Activated T-cell treated with anti-CD3 and anti-CD28 coated beads, Interleukin-2, amount 50 U/mL, for 4 hours (primary cell): ENCODE results near the gene LRP4. TPM values are rescaled to one million over a fixed set of nuclear protein-coding genes. Genes with fewer than 3 reads are reported as not detected.
"Not testable (repeated sequence)": the region's sequence is repeated elsewhere in the genome, so short reads cannot be mapped to it uniquely, and the experiment has no call there.

Source experiments
- ATAC-seq, 2 donors: fragments of 200-7000 bp; cut with Tn5 transposase; one replicate each; pipeline ENCODE4 v1.10.0; 2021
- DNase-seq: peaks from one replicate; pipeline ENCODE4 v3.0.0-alpha.2; 2020
- H3K27me3 Mint-ChIP-seq: one replicate; pipeline ENCODE4 v1.8.0; 2021; ENCODE audit warnings: low read depth, mixed read lengths
- H3K36me3 Mint-ChIP-seq: one replicate; pipeline ENCODE4 v1.8.0; 2022; ENCODE audit warnings: mixed read lengths; ENCODE audit not compliant: insufficient read depth
- H3K4me1 Mint-ChIP-seq: one replicate; pipeline ENCODE4 v1.8.0; 2021; ENCODE audit warnings: low read depth, mixed read lengths
- H3K4me3 Mint-ChIP-seq: one replicate; pipeline ENCODE4 v1.8.0; 2021; ENCODE audit warnings: mild to moderate bottlenecking, moderate library complexity, mixed read lengths
- H3K9me3 Mint-ChIP-seq: one replicate; pipeline ENCODE4 v1.8.0; 2021; ENCODE audit warnings: mixed read lengths
- total RNA-seq, 3 donors: library from RNA; stranded (reverse); gene quantifications; one replicate each; pipeline ENCODE4 v1.2.1, GENCODE V29; 2021

Gene LRP4, protein sequence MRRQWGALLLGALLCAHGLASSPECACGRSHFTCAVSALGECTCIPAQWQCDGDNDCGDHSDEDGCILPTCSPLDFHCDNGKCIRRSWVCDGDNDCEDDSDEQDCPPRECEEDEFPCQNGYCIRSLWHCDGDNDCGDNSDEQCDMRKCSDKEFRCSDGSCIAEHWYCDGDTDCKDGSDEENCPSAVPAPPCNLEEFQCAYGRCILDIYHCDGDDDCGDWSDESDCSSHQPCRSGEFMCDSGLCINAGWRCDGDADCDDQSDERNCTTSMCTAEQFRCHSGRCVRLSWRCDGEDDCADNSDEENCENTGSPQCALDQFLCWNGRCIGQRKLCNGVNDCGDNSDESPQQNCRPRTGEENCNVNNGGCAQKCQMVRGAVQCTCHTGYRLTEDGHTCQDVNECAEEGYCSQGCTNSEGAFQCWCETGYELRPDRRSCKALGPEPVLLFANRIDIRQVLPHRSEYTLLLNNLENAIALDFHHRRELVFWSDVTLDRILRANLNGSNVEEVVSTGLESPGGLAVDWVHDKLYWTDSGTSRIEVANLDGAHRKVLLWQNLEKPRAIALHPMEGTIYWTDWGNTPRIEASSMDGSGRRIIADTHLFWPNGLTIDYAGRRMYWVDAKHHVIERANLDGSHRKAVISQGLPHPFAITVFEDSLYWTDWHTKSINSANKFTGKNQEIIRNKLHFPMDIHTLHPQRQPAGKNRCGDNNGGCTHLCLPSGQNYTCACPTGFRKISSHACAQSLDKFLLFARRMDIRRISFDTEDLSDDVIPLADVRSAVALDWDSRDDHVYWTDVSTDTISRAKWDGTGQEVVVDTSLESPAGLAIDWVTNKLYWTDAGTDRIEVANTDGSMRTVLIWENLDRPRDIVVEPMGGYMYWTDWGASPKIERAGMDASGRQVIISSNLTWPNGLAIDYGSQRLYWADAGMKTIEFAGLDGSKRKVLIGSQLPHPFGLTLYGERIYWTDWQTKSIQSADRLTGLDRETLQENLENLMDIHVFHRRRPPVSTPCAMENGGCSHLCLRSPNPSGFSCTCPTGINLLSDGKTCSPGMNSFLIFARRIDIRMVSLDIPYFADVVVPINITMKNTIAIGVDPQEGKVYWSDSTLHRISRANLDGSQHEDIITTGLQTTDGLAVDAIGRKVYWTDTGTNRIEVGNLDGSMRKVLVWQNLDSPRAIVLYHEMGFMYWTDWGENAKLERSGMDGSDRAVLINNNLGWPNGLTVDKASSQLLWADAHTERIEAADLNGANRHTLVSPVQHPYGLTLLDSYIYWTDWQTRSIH (N-terminal part only)
- total RNA-seq: under 1 TPM; 0.11 to 0.13 (median 0.13) TPM

- no peaks in the 10 kb centered on the region for H3K36me3 Mint-ChIP-seq
- no peaks in the 10 kb centered on the region for H3K9me3 Mint-ChIP-seq
- DNase-seq (peak; percentile 21), ATAC-seq (peak; percentile 64 to 76)
- peak within 1 kb of the TSS; percentile 77 for H3K4me3 Mint-ChIP-seq
- peaks cover 58% of the 10 kb centered on the region for H3K27me3 Mint-ChIP-seq
- H3K4me1 Mint-ChIP-seq: peaks cover 25% of the 10 kb centered on the region
Measured at GRCh38 chr11:46918083-46918787, at the start of gene LRP4. Gene LRP4, minus strand, starts transcription at chr11:46918550. Its CDS starts 171 bp downstream, at chr11:46918379.

DNA sequence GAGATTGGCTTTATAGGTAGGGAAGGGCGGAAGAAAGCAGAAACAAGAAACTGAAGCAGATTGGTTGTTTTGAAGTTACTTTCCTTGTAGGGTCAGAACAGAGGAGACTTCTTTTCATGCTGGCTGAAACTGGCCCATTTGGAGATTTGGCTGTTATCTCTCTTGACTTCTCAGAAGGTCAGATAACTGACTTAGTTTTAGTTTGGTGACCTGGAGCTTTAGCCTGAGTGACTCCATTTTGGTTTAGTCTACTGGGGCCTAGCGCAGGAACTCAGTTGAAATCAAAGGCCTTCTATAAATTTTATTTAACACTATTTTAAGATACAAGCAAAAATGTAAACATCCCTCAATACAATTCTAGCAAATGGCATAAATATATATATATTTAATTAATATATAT, 49.6 kb upstream of the LRP4 start:
- Mint-ChIP-seq H3K36me3 (peaks cover 5% of the 10 kb centered on the region), H3K4me1 (no peaks in the 10 kb centered on the region), H3K4me3 (no peak overlapping the region), H3K27me3 (no peaks in the 10 kb centered on the region), H3K9me3 (no peaks in the 10 kb centered on the region)
- DNase-seq (no peak), ATAC-seq (no peak)

DNA sequence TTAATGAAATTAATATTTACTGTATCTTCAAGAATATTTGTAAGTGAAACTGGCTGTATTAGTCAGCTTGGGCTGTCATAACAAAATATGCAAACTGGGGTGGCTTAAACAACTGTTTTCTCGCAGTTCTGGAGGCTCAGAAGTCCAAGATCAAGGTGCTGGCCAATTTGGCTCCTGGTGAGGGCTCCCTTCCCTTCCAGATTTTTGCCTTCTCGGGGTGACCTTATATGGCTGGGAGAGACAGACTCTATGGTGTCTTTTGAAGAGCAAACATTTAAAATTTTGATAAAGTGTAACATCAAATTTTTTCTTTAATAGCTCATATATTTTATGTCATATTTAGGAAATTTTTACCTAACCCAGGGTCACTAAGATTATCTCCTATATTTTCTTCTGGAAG, 48.4 kb upstream of the LRP4 start:
- Mint-ChIP-seq H3K4me1 (no peaks in the 10 kb centered on the region), H3K4me3 (no peak overlapping the region), H3K27me3 (no peaks in the 10 kb centered on the region), H3K36me3 (peaks cover 10% of the 10 kb centered on the region), H3K9me3 (no peaks in the 10 kb centered on the region)
- no peak for DNase-seq
- ATAC-seq: no peak

DNA sequence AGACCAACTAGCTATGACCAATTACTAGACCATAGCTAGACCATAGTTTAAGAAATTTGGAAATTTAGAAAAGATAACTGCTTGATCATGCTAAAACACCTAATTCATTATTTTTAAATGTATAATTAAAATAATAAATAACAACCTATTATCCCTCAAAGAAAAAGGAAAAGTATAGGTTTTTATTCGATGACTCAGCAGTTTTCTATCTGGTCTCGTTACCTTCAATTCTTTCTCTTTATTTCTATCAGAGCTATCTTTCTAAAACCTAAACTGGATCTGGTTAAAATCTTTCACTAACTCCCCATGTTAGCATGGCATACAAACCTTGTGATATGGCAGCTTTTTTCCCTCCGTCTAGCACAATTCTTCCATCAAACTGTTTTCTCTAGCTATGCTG, 45.5 kb upstream of the LRP4 start:
- no peaks in the 10 kb centered on the region for H3K27me3 Mint-ChIP-seq
- H3K9me3 Mint-ChIP-seq: peaks cover 9% of the 10 kb centered on the region
- ATAC-seq: no peak
- no peaks in the 10 kb centered on the region for H3K4me1 Mint-ChIP-seq
- DNase-seq: no peak
- H3K4me3 Mint-ChIP-seq: no peak overlapping the region
- H3K36me3 Mint-ChIP-seq: peaks cover 26% of the 10 kb centered on the region

DNA sequence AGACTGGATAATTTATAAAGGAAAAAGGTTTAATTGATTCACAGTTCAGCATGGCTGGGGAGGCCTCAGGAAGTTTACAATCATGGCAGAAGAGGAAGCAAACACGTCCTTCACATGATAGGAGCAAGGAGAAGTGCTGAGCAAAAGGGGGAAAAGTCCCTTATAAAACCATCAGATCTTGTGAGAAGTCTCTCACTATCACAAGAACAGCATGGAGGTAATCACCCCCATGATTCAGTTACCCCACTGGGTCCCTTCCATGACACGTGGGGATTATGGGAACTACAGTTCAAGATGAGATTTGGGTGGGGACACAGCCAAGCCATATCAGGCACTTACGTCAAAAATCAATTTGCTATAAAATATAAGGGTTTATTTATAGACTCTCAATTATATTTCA, 43.5 kb upstream of the LRP4 start:
- not testable (repeated sequence) for H3K27me3 Mint-ChIP-seq, H3K4me1 Mint-ChIP-seq, ATAC-seq, H3K4me3 Mint-ChIP-seq, DNase-seq, H3K9me3 Mint-ChIP-seq
- H3K36me3 Mint-ChIP-seq: peaks cover 33% of the 10 kb centered on the region

GRCh38 chr11:46961041-46961440, 42.7 kb upstream of the LRP4 start:
- H3K4me3 Mint-ChIP-seq: no peak overlapping the region

DNA sequence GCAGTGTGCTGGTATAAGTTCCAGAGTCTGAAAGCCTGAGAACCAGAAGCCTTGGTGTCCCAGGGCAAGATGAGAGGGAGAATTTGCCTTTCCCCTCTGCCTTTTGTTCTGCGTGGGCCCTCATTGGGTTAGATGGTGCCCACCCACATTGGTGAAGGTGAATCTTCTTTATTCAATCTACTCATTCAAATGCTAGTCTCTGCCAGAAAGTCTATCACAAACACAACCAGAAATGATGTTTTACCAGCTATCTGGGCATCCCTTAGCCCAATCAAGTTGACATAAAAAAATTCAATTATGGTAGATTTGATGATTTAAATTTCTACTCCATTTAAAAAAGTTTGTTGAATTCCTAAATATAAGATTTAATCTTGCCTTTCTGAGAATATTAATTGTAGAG, 40.4 kb upstream of the LRP4 start:
- no peaks in the 10 kb centered on the region for H3K4me1 Mint-ChIP-seq
- no peak for DNase-seq
- no peak for ATAC-seq
- H3K4me3 Mint-ChIP-seq: no peak overlapping the region
- peaks cover 10% of the 10 kb centered on the region for H3K9me3 Mint-ChIP-seq
- peaks cover 30% of the 10 kb centered on the region for H3K36me3 Mint-ChIP-seq
- no peaks in the 10 kb centered on the region for H3K27me3 Mint-ChIP-seq

More at GRCh38 chr11:46961041-46961440, 42.7 kb upstream of the LRP4 start:
- H3K9me3 Mint-ChIP-seq: peaks cover 10% of the 10 kb centered on the region
- no peak for ATAC-seq
- peaks cover 34% of the 10 kb centered on the region for H3K36me3 Mint-ChIP-seq
- no peak for DNase-seq
- no peaks in the 10 kb centered on the region for H3K4me1 Mint-ChIP-seq
- H3K27me3 Mint-ChIP-seq: no peaks in the 10 kb centered on the region

DNA sequence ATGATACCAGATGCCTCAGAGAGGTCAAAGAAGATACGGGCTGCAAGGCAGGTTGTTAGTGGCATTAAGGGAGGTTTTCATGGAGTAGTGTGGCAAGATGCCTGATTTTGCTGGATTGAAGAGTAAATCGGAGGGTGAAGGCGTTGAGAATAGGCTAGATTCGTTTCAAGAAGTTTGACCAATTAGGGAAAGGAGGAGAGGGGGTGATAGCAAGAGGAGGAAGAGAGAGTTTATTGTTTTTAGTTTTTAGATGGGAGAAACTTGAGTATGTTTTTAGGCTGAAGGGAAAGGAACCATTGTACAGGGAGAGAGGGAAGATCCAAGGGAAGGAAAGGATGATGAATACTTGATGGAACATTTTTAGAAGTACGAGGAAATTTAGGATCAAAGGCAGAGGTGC, 34.7 kb upstream of the LRP4 start:
- H3K4me1 Mint-ChIP-seq: peaks cover 6% of the 10 kb centered on the region
- H3K27me3 Mint-ChIP-seq: no peaks in the 10 kb centered on the region
- H3K36me3 Mint-ChIP-seq: peaks cover 6% of the 10 kb centered on the region
- no peak for DNase-seq
- no peaks in the 10 kb centered on the region for H3K9me3 Mint-ChIP-seq
- no peak overlapping the region for H3K4me3 Mint-ChIP-seq
- ATAC-seq: no peak

DNA sequence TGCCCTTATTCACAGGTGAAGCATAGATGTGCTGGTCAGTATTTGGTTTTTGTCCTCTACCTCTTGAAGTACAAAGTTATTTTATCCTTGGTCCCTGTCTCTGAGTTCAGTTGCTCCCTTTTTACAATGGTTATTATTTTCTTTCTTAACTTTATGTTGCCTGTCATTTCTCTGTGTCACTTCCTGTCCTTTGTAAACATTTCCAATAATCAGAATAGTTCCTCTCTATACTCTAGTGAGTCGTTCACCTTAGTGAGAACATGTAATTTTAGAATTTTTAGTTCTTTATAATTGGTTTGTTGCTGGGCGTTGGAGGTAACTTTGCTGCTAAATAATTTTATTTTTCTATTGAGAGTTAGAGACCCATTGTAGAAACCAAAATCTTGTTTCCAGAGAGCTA, 34.2 kb upstream of the LRP4 start:
- Mint-ChIP-seq H3K4me1 (peaks cover 6% of the 10 kb centered on the region), H3K36me3 (peaks cover 8% of the 10 kb centered on the region), H3K27me3 (no peaks in the 10 kb centered on the region), H3K9me3 (no peaks in the 10 kb centered on the region), H3K4me3 (no peak overlapping the region)
- DNase-seq (no peak), ATAC-seq (no peak)

- DNase-seq (no peak), ATAC-seq (no peak)
- H3K36me3 Mint-ChIP-seq: peaks cover 5% of the 10 kb centered on the region
- no peak overlapping the region for H3K4me3 Mint-ChIP-seq
- H3K9me3 Mint-ChIP-seq: no peaks in the 10 kb centered on the region
- no peaks in the 10 kb centered on the region for H3K27me3 Mint-ChIP-seq
- H3K4me1 Mint-ChIP-seq: peaks cover 6% of the 10 kb centered on the region
Measured at GRCh38 chr11:46951864-46952263, 33.5 kb upstream of the LRP4 start.

GRCh38 chr11:46949297-46949696, 30.9 kb upstream of the LRP4 start:
- H3K36me3 Mint-ChIP-seq: peaks cover 6% of the 10 kb centered on the region
- ATAC-seq: no peak
- no peaks in the 10 kb centered on the region for H3K27me3 Mint-ChIP-seq
- no peaks in the 10 kb centered on the region for H3K9me3 Mint-ChIP-seq
- peaks cover 6% of the 10 kb centered on the region for H3K4me1 Mint-ChIP-seq
- no peak for DNase-seq
- no peak overlapping the region for H3K4me3 Mint-ChIP-seq

DNA sequence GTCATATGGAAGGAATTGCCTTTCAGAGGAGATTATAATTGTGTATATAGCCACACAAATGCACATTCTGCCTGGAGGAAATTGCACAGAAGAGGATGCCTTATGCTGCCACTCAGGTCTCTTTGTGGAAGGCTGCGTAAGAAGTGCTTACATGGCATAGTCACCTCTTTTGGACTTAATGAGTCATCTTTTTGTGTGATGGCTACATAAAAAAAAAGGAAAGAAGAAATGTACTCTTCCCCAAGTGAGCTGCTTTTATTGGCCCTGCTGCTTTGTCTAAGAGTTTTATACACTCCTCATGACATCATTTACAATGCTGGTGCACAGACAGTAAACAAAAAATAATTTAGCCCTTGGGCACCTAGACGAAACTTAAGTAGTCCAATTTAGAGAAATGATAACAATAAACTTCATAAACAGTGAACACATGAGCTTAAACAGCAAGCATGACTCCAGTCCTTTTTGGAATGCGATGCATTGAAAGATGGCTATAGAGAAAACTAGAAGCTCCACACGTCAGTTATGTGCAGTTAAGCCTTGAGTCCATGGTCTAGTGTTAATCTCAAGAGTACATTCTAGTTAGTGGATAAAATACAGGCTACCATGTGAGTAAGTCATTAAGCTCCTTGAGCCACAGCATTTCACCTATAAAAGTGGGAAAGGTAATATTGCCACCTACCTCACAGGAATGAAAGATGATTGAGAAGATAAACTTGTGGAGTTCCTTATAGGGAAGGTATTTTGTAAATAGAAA, 30.2 kb upstream of the LRP4 start:
- no peak overlapping the region for H3K4me3 Mint-ChIP-seq
- no peak for ATAC-seq
- peaks cover 6% of the 10 kb centered on the region for H3K4me1 Mint-ChIP-seq
- no peaks in the 10 kb centered on the region for H3K27me3 Mint-ChIP-seq
- DNase-seq: no peak
- H3K36me3 Mint-ChIP-seq: peaks cover 4% of the 10 kb centered on the region
- no peaks in the 10 kb centered on the region for H3K9me3 Mint-ChIP-seq

GRCh38 chr11:46947399-46948077, 29.2 kb upstream of the LRP4 start:
- no peaks in the 10 kb centered on the region for H3K27me3 Mint-ChIP-seq
- H3K9me3 Mint-ChIP-seq: no peaks in the 10 kb centered on the region
- DNase-seq (no peak), ATAC-seq (no peak)
- no peak overlapping the region for H3K4me3 Mint-ChIP-seq
- peaks cover 4% of the 10 kb centered on the region for H3K36me3 Mint-ChIP-seq
- H3K4me1 Mint-ChIP-seq: peaks cover 2% of the 10 kb centered on the region
